Left lung (tissue), 14 donors: ENCODE results near the gene RNF112. TPM values are rescaled to one million over a fixed set of nuclear protein-coding genes. Genes with fewer than 3 reads are reported as not detected.

ENCODE experiments used
- ATAC-seq: fragments of 200-7000 bp; cut with Tn5 transposase; one replicate; pipeline ENCODE4 v1.9.1; 2020; ENCODE audit warnings: moderate library complexity
- DNase-seq, 4 donors: peaks; one replicate each; pipeline ENCODE4 v3.0.0-alpha.2; 2013 to 2020
- H3K27ac ChIP-seq, 2 donors: fragments of 200-600 bp; sonication (generic) in 1 of 2; one replicate each; pipeline versions ENCODE4 v1.5.0 to v1.8.0; 2020 to 2021
- H3K27me3 ChIP-seq, 2 donors: fragments of 200-600 bp; sonication (generic) in 1 of 2; one replicate each; pipeline versions ENCODE4 v1.5.0 to v1.8.0; 2020 to 2021
- H3K36me3 ChIP-seq, 2 donors: fragments of 200-600 bp; sonication (generic) in 1 of 2; one replicate each; pipeline versions ENCODE4 v1.5.0 to v1.8.0; 2020 to 2021
- H3K4me1 ChIP-seq, 2 donors: fragments of 200-600 bp; one replicate each; pipeline ENCODE4 v1.8.0; 2021
- H3K4me3 ChIP-seq, 2 donors: fragments of 200-600 bp; sonication (generic) in 1 of 2; one replicate each; pipeline versions ENCODE4 v1.5.0 to v1.8.0; 2020 to 2021; ENCODE audit warnings: mild to moderate bottlenecking in 1 of 2
- H3K9me3 ChIP-seq, 2 donors: fragments of 200-600 bp; sonication (generic) in 1 of 2; one replicate each; pipeline versions ENCODE4 v1.5.0 to v1.8.0; 2020 to 2021
- intact Hi-C, 2 donors: fragments of 100-400 bp; cut with DNase I; formaldehyde crosslinking; loops; one replicate each; pipeline versions ENCODE4 v1.11.2 to v1.14.2; 2022
- long read RNA-seq, 12 donors: library from polyadenylated mRNA in 2 of 12; unstranded in 2 of 12; transcript quantifications; one replicate each; pipeline ENCODE4 v2.0.0 and lab custom pipeline, GENCODE V29; 2019 to 2026
- polyA plus RNA-seq, 6 donors: library from polyadenylated mRNA; unstranded; fragments of 120-200 nt; gene quantifications; one replicate each; pipeline ENCODE4 v1.2.1, GENCODE V29; 2013; ENCODE audit not compliant: insufficient read length in 6 of 6
- total RNA-seq, 2 donors: library from RNA; stranded (reverse); fragmentation: NEBNext Ultra II Directional; extraction: Animal tissue kit (Norgen Biotek cat#: 25700); gene quantifications; one replicate each; pipeline ENCODE4 v1.2.1, GENCODE V29; 2021
- TF ChIP-seq, protein P1 (sequence below), 2 donors: fragments of 200-600 bp; sonication (generic) in 1 of 2; IDR thresholded peaks; one replicate each; pipeline versions ENCODE4 v1.5.0 to v1.8.0; 2021; ENCODE audit warnings: antibody characterized with exemption in 2 of 2
- donor health status: DM: no; HTN: yes; CAD: no.
- donor health status: DM: no; HTN: no; CAD: no.

The RNF112 gene, protein sequence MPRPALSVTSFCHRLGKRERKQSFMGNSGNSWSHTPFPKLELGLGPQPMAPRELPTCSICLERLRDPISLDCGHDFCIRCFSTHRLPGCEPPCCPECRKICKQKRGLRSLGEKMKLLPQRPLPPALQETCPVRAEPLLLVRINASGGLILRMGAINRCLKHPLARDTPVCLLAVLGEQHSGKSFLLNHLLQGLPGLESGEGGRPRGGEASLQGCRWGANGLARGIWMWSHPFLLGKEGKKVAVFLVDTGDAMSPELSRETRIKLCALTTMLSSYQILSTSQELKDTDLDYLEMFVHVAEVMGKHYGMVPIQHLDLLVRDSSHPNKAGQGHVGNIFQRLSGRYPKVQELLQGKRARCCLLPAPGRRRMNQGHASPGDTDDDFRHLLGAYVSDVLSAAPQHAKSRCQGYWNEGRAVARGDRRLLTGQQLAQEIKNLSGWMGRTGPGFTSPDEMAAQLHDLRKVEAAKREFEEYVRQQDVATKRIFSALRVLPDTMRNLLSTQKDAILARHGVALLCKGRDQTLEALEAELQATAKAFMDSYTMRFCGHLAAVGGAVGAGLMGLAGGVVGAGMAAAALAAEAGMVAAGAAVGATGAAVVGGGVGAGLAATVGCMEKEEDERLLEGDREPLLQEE
- 1 to 10 TPM; 2.1 to 3.4 TPM for total RNA-seq
- polyA plus RNA-seq, result 1 to 10 TPM; 3.1 to 5.0 (median 3.8) TPM
- long read RNA-seq, donor 1, result 0 reads
- long read RNA-seq, donor 2, result 0 reads
- long read RNA-seq, donor 3, result 0 reads
- long read RNA-seq, donor 4, result 0 reads
- long read RNA-seq, donor 5, result 0 reads
- long read RNA-seq, donor 6, result 0 reads
- long read RNA-seq, donor 7, result 0 reads
- long read RNA-seq, donor 8, result 0 reads
- long read RNA-seq, donor 9, result 0 reads
- long read RNA-seq, donor 10, result 0 reads
- long read RNA-seq, donor 11, result 0 reads
- long read RNA-seq, donor 12, result 0 reads

DNA sequence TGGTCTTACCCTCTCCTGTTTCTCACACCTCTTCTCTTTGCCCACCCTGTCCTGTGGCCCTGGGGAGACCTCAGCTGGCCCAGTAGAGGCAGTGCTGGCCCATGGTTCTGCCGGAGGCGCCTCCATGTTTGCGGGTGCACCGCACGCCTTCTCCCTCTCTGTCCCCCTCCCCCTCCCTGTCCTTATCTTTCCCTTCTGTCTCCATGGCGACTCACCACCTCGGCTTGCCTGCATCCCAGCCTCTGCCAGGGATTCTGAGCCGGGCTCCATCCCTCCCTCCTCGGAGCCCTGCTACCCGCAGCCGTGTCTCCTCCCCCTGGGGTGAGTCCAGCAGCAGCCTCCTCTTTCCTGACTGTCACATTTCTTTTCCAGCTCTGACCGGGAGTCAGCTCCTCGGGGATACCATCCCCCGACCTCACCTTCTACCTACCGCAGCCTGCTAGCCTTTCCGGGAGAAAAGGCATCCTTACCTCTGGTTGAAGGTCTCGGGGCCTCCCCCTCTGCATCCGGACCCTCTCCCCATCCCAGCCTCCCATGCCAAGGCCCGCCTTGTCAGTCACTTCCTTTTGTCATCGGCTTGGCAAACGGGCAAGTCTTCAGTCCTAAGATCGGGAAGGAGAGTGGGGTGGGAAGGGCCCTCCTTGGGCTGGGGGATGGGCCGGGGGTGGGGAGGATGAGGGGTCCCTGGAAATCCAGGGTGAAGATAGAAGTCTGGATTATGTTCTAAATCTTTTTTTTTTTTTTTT lies at the start of gene RNF112:
TSS of gene RNF112 (plus strand) at position 358 of the 746 bp plus-strand sequence. CDS start at position 535, 177 bp downstream.
- TF ChIP-seq, protein P1, sequence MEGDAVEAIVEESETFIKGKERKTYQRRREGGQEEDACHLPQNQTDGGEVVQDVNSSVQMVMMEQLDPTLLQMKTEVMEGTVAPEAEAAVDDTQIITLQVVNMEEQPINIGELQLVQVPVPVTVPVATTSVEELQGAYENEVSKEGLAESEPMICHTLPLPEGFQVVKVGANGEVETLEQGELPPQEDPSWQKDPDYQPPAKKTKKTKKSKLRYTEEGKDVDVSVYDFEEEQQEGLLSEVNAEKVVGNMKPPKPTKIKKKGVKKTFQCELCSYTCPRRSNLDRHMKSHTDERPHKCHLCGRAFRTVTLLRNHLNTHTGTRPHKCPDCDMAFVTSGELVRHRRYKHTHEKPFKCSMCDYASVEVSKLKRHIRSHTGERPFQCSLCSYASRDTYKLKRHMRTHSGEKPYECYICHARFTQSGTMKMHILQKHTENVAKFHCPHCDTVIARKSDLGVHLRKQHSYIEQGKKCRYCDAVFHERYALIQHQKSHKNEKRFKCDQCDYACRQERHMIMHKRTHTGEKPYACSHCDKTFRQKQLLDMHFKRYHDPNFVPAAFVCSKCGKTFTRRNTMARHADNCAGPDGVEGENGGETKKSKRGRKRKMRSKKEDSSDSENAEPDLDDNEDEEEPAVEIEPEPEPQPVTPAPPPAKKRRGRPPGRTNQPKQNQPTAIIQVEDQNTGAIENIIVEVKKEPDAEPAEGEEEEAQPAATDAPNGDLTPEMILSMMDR (IDR thresholded peaks at IDR 0.05), result no peak
- Histone ChIP-seq H3K36me3 (no peaks in the 10 kb centered on the region), H3K27ac (no peak within 1 kb of the TSS), H3K9me3 (no peaks in the 10 kb centered on the region), H3K4me1 (peaks cover 0 to 3% of the 10 kb centered on the region in 2 donors), H3K27me3 (peaks cover 0 to 12% of the 10 kb centered on the region in 2 donors), H3K4me3 (peak within 1 kb of the TSS in 1 of 2 donors; percentile 6)
- DNase-seq (peak in 3 of 4 donors; percentile 18 to 61 (median 51)), ATAC-seq (peak; percentile 28)
- intact Hi-C loops, result no loop called here

DNA sequence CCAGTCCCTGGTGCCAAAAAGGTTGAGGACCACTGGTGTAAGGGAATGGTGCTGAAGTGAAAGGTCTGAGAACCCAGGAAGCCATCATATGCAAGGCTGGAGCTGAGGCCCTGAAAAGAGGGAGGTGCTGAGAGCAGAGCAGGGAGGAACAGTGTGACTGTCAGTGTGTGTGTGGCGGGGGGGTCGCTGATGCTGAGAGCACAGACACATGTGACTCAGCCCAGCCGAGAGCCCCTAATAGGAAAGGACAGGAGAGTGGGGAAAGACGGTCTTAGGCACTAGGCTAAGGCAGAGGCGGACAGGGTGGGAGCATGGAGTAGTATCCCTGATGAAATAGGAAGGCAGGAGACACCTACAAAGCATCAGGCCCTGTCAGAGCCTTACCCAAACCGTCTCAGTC lies 49.7 kb upstream of the RNF112 start:
- no peak overlapping the region for H3K27ac ChIP-seq
- no peaks in the 10 kb centered on the region for H3K9me3 ChIP-seq
- intact Hi-C loops, result no loop called here
- no peaks in the 10 kb centered on the region for H3K36me3 ChIP-seq
- peak in 1 of 4 donors; percentile 30 for DNase-seq
- TF ChIP-seq, protein P1 (IDR thresholded peaks at IDR 0.05), result no peak
- ATAC-seq, result no peak
- H3K4me1 ChIP-seq, result peaks cover 0 to 18% of the 10 kb centered on the region in 2 donors
- H3K4me3 ChIP-seq, result no peak overlapping the region
- peaks cover 0 to 18% of the 10 kb centered on the region in 2 donors for H3K27me3 ChIP-seq

DNA sequence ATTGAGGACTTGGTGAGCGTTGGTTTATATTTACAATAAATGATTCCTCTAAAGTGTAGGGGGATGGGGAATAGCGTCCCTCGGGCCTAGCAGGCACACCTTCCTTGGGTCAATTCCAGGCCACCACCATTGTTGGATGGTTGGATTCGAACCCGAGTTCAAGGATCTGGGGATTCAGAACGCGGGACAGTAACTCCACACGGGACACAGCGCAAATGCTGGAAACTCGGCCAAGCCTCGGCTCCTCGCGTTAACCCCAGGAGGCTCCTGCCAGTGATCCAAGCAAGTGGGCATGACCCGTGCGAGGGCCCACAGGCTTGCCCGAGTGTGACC lies 49.1 kb upstream of the RNF112 start:
- DNase-seq (no peak), ATAC-seq (no peak)
- no peaks in the 10 kb centered on the region for H3K36me3 ChIP-seq
- H3K4me3 ChIP-seq, result peak overlapping the region; percentile 66 to 72
- TF ChIP-seq, protein P1 (IDR thresholded peaks at IDR 0.05), result no peak
- peak overlapping the region; percentile 73 to 85 for H3K27ac ChIP-seq
- peaks cover 0 to 18% of the 10 kb centered on the region in 2 donors for H3K4me1 ChIP-seq
- intact Hi-C loops, result no loop called here
- no peaks in the 10 kb centered on the region for H3K9me3 ChIP-seq
- H3K27me3 ChIP-seq, result peaks cover 0 to 18% of the 10 kb centered on the region in 2 donors

DNA sequence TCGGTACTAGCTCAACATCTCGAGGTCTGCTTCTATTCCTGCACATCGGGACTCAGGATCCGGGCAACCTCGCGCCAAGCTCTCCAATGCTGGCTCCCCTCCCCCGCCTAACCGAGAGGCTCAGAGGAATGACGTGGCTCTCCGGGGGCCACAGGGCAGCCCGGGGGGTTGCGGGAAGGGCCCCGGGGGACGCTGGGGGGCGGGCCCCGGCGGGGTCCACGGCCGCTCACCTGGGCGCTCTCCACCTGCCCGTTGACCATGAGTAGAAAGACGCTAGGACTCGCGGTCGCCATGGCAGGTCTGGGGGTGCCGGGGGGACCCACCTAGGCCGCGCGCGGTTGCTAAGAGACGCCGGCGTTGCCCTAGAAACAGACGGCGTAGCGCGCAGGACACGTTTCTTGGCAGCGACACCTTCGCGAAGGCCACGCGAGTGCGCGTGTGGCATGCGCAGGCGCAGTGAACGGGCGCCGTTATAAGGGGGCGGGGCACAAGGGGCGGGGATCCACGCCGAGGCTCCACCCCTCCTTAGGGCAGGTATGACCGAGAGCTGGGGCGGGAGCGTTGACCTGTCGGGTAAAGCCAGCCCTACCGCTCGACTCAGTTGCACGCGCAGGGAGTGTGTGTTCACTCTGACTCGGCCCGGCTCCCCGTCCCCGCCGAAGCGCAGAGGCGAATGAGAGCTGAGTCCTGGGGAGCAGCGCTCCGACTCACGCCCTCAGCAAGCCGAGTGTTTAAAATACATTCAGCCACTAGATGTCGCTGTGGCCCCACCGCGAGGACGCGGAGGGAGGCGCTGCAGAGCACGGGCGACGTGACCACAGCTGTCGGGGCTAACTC lies 48.5 kb upstream of the RNF112 start, which contains the start of gene B9D1:
TSS of gene B9D1 (minus strand) at position 447 of the 837 bp plus-strand sequence. CDS start at position 293, 154 bp downstream.
- H3K27me3 ChIP-seq, result peaks cover 0 to 18% of the 10 kb centered on the region in 2 donors
- TF ChIP-seq, protein P1 (IDR thresholded peaks at IDR 0.05), result peak; percentile 96 to 97
- H3K9me3 ChIP-seq, result no peaks in the 10 kb centered on the region
- intact Hi-C loops, result no loop called here
- H3K36me3 ChIP-seq, result no peaks in the 10 kb centered on the region
- DNase-seq (peak; percentile 93 to 98 (median 97)), ATAC-seq (peak; percentile 96)
- peaks cover 0 to 18% of the 10 kb centered on the region in 2 donors for H3K4me1 ChIP-seq
- H3K27ac ChIP-seq, result peak within 1 kb of the TSS; percentile 73 to 85
- peak within 1 kb of the TSS; percentile 66 to 72 for H3K4me3 ChIP-seq
